BLaER1 (cell line): ENCODE measurements around the gene MPC1.
"Not testable (repeated sequence)": the region's sequence is repeated elsewhere in the genome, so short reads cannot be mapped to it uniquely, and the experiment has no call there.

Source experiments
- H3K27ac ChIP-seq: shearing (Covaris generic); formaldehyde crosslinking; 2 replicates; pipeline ENCODE4 v1.8.1; 2022
- H3K27me3 ChIP-seq: shearing (Covaris generic); formaldehyde crosslinking; 2 replicates; pipeline ENCODE4 v1.8.1; 2022
- H3K36me3 ChIP-seq: shearing (Covaris generic); formaldehyde crosslinking; 2 replicates; pipeline ENCODE4 v1.8.1; 2022
- H3K4me1 ChIP-seq: shearing (Covaris generic); formaldehyde crosslinking; 2 replicates; pipeline ENCODE4 v1.8.1; 2022
- H3K4me2 ChIP-seq: shearing (Covaris generic); formaldehyde crosslinking; 2 replicates; pipeline ENCODE4 v1.8.1; 2022
- H3K4me3 ChIP-seq: shearing (Covaris generic); formaldehyde crosslinking; 2 replicates; pipeline ENCODE4 v1.8.1; 2022
- H3K9ac ChIP-seq: shearing (Covaris generic); formaldehyde crosslinking; 2 replicates; pipeline ENCODE4 v1.8.1; 2022
- H3K9me3 ChIP-seq: shearing (Covaris generic); formaldehyde crosslinking; 2 replicates; pipeline ENCODE4 v1.8.1; 2022
- H4K20me1 ChIP-seq: shearing (Covaris generic); formaldehyde crosslinking; 2 replicates; pipeline ENCODE4 v1.8.1; 2022
- Cebpa-rat ChIP-seq: shearing (Covaris generic); IDR thresholded peaks from 2 replicates; pipeline ENCODE4 v1.8.1; 2022

Gene MPC1

GRCh38 chr6:166365806-166366205 lies 16.9 kb downstream of the MPC1 start:
- H3K27ac ChIP-seq: peak overlapping the region; percentile 2; the same call in 1 of the 2 replicates
- peaks cover 57% of the 10 kb centered on the region for H3K4me1 ChIP-seq
- H3K9ac ChIP-seq: no peak overlapping the region
- H3K36me3 ChIP-seq: peaks cover 22% of the 10 kb centered on the region
- TF ChIP-seq Cebpa-rat: no peak
- no peak overlapping the region for H3K4me3 ChIP-seq
- no peaks in the 10 kb centered on the region for H3K9me3 ChIP-seq
- no peaks in the 10 kb centered on the region for H3K27me3 ChIP-seq
- H4K20me1 ChIP-seq: no peaks in the 10 kb centered on the region
- H3K4me2 ChIP-seq: peak overlapping the region; percentile 74

DNA sequence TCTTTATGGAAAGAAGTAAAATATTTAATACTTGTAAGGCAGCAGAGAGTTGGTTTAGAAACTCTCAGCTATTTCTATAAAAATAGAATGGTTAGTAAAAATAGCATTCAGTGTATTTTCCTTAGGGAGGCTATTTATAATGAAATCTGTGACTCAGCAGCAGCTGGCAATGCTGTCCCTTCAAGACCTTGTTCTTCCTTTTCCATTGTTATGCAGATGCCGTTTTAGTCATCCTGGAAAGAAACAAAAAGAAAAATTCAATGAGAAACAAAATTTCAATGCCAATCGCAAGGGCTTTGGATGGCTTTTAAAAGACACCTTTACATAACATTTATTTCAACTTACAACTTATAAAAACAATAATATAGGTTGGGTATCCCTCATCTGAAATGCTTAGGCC lies 17.5 kb downstream of the MPC1 start:
- Histone ChIP-seq H4K20me1 (no peaks in the 10 kb centered on the region), H3K9ac (no peak overlapping the region; the same call in 1 of the 2 replicates), H3K36me3 (peaks cover 22% of the 10 kb centered on the region), H3K9me3 (no peaks in the 10 kb centered on the region), H3K4me2 (peak overlapping the region; percentile 74), H3K4me3 (no peak overlapping the region), H3K27ac (no peak overlapping the region; the same call in 1 of the 2 replicates), H3K27me3 (no peaks in the 10 kb centered on the region), H3K4me1 (peaks cover 61% of the 10 kb centered on the region)
- TF ChIP-seq Cebpa-rat: no peak

- Histone ChIP-seq H3K4me3 (no peak overlapping the region), H3K9ac (0 out of 2 replicates have a peak overlapping the region, but pooled peaks have one; percentile 20), H3K27ac (peak overlapping the region; percentile 42; the same call in 1 of the 2 replicates), H4K20me1 (no peaks in the 10 kb centered on the region), H3K9me3 (no peaks in the 10 kb centered on the region), H3K4me2 (peak overlapping the region; percentile 74), H3K36me3 (peaks cover 22% of the 10 kb centered on the region), H3K27me3 (no peaks in the 10 kb centered on the region), H3K4me1 (peaks cover 55% of the 10 kb centered on the region)
- no peak for TF ChIP-seq Cebpa-rat
Observed at GRCh38 chr6:166364456-166364855, 18.3 kb downstream of the MPC1 start.

DNA sequence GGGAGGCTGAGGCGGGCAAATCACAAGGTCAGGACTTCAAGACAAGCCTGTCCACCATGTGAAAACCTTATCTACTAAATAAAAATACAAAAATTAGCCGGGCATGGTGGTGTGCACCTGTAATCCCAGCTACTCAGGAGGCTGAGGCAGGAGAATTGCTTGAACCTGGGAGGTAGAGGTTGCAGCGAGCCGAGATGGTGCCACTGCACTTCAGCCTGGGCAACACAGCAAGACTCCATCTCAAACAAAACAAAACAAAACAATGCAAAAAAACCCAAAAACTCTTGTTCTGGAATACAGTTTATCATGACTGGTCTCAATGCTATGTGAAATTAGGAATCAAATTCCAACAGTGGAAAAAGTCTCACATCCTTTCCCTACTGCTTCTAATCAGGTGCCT lies 20.3 kb downstream of the MPC1 start:
- H3K9ac ChIP-seq, H4K20me1 ChIP-seq, H3K27me3 ChIP-seq, H3K4me3 ChIP-seq, H3K27ac ChIP-seq, H3K9me3 ChIP-seq, H3K4me2 ChIP-seq: not testable (repeated sequence)
- Histone ChIP-seq H3K36me3 (peaks cover 22% of the 10 kb centered on the region), H3K4me1 (peaks cover 40% of the 10 kb centered on the region)

DNA sequence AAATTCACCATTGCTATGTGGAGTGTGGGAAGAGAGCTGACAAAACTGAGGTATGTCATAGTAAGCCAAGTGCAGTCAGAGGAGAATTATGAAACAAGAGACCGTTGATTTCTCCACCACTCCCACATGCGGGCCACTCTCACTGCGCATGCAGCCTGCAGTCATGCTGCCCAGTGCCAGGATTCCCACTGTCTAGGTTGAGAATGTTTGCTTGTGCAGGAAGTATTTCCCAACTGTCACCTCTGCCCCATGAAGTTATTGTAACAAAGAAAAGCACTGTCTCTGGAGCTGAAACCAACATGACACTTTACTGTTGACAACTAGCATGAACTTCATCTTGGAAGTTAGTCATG lies 21.7 kb downstream of the MPC1 start:
- Histone ChIP-seq H3K27ac (no peak overlapping the region), H3K9me3 (no peaks in the 10 kb centered on the region), H3K4me1 (peaks cover 33% of the 10 kb centered on the region), H3K27me3 (no peaks in the 10 kb centered on the region), H3K4me2 (peak overlapping the region; percentile 27; the same call in 1 of the 2 replicates), H3K36me3 (peaks cover 22% of the 10 kb centered on the region), H3K4me3 (no peak overlapping the region), H4K20me1 (no peaks in the 10 kb centered on the region), H3K9ac (no peak overlapping the region)
- no peak for TF ChIP-seq Cebpa-rat

DNA sequence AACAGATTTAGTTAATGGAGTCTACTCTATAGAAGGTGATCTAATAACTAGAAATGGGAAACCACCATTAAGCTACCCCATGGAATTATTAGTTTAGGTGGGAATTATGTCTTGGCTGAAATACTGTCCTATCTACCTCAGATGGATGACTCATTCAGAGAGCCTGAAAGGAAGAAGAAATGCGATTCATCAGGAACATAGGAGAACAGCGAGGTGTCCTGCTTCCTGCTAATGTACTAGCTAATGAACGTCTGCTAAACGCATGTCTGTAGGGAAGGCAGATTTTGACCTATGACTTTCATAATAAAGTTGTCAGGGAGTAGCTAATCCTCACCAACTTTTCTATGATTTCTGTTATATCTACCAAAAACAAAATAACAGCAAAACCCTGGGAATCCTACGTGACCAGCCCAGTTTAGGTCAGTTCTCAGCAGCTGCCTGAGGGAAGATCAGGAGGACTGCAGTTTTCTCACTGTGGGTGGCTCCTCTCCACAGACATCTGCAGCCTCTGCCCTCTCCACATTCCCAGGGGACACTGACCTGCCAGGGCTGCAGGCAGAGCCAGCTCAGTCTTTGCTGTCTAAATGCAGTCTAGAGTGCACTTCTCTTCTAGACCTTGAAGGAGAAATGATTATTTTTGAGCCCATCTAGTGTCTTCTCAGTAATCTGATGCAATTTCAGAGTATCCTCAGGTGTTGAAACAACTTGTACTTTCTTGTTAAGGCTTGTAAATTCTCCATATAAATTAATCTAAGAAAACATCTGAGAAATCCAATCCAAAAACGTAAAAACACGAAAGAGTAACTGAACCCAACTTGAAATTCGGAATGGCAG lies 22.3 kb downstream of the MPC1 start:
- Histone ChIP-seq H3K27ac (no peak overlapping the region), H3K4me2 (peak overlapping the region; percentile 27; the same call in 1 of the 2 replicates)
- no peak for TF ChIP-seq Cebpa-rat

DNA sequence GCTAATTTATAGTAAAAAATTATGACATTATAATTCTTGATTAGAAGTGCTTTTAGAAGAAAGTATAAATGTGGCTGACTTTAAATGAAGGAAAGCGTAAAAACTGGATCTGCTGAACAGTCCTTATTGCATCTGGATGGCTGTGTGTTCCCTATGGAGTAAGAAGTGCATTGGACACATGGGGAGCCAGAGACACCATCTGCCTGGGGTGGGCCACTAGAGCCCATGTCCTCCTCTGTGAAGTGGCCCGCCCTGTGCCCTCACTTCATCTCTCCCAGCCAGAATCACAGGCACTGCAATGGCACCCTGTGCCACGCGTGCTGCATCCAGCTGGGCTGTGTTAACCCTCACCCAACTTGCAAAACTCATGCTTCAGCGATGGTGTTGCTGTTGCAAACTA lies 27.2 kb downstream of the MPC1 start:
- Histone ChIP-seq H3K4me3 (no peak overlapping the region), H3K27ac (no peak overlapping the region), H3K4me1 (peaks cover 2% of the 10 kb centered on the region), H3K36me3 (no peaks in the 10 kb centered on the region), H4K20me1 (no peaks in the 10 kb centered on the region), H3K9ac (no peak overlapping the region), H3K9me3 (peaks cover 5% of the 10 kb centered on the region), H3K27me3 (no peaks in the 10 kb centered on the region), H3K4me2 (0 out of 2 replicates have a peak overlapping the region, but pooled peaks have one; percentile 11)
- TF ChIP-seq Cebpa-rat: no peak

More for the DNA sequence above, 22.3 kb downstream of the MPC1 start:
- H3K27me3 ChIP-seq: no peaks in the 10 kb centered on the region
- no peak overlapping the region for H3K4me3 ChIP-seq
- H3K4me1 ChIP-seq: peaks cover 27% of the 10 kb centered on the region
- no peaks in the 10 kb centered on the region for H3K9me3 ChIP-seq
- peak overlapping the region; percentile 20; the same call in 1 of the 2 replicates for H3K9ac ChIP-seq
- H3K36me3 ChIP-seq: peaks cover 22% of the 10 kb centered on the region
- no peaks in the 10 kb centered on the region for H4K20me1 ChIP-seq

- H4K20me1 ChIP-seq: no peaks in the 10 kb centered on the region
- H3K9me3 ChIP-seq: peaks cover 11% of the 10 kb centered on the region
- H3K9ac ChIP-seq: no peak overlapping the region
- no peak overlapping the region for H3K27ac ChIP-seq
- no peaks in the 10 kb centered on the region for H3K27me3 ChIP-seq
- H3K4me2 ChIP-seq: no peak overlapping the region
- no peak for TF ChIP-seq Cebpa-rat
- no peaks in the 10 kb centered on the region for H3K4me1 ChIP-seq
- H3K36me3 ChIP-seq: no peaks in the 10 kb centered on the region
- H3K4me3 ChIP-seq: no peak overlapping the region
Observed at GRCh38 chr6:166354965-166355364, 27.8 kb downstream of the MPC1 start.

- Histone ChIP-seq H3K36me3 (no peaks in the 10 kb centered on the region), H3K27ac (no peak overlapping the region), H3K9me3 (peaks cover 19% of the 10 kb centered on the region), H3K4me1 (no peaks in the 10 kb centered on the region), H3K27me3 (no peaks in the 10 kb centered on the region), H3K4me2 (no peak overlapping the region), H3K9ac (no peak overlapping the region), H3K4me3 (no peak overlapping the region), H4K20me1 (no peaks in the 10 kb centered on the region)
- no peak for TF ChIP-seq Cebpa-rat
Observed at GRCh38 chr6:166354143-166354542, 28.6 kb downstream of the MPC1 start.

DNA sequence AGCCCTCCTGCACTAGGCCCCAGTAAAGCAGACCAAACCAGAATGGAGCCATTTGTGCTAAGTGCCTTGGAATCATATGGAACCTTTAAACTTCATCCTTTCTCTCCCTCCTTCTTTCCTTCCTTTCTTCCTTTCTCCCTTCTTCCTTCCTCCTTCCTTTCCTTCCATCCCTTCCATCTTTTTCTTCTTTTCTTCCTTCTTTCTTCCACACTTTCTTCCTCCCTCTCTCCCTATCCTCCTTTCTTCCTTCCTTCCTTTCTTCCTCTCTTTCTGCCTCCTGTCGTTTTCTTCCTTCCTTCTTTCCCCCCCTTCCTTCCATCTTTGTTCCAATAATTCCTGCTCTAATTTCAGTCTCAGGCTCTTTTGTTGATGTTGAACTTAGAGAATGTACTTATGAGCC lies 29.2 kb downstream of the MPC1 start:
- no peak for TF ChIP-seq Cebpa-rat
- H3K4me2 ChIP-seq: no peak overlapping the region
- H3K9me3 ChIP-seq: peaks cover 23% of the 10 kb centered on the region
- no peak overlapping the region for H3K4me3 ChIP-seq
- H3K9ac ChIP-seq: no peak overlapping the region
- H4K20me1 ChIP-seq: no peaks in the 10 kb centered on the region
- H3K36me3 ChIP-seq: no peaks in the 10 kb centered on the region
- H3K27me3 ChIP-seq: no peaks in the 10 kb centered on the region
- no peaks in the 10 kb centered on the region for H3K4me1 ChIP-seq
- H3K27ac ChIP-seq: no peak overlapping the region
